ENCODE results near the gene HIVEP3. TPM values are rescaled to one million over a fixed set of nuclear protein-coding genes. Genes with fewer than 3 reads are reported as not detected.

The HIVEP3 gene
- polyA plus RNA-seq, 4 donors: 0.67 to 3.8 (median 1.8) TPM

DNA sequence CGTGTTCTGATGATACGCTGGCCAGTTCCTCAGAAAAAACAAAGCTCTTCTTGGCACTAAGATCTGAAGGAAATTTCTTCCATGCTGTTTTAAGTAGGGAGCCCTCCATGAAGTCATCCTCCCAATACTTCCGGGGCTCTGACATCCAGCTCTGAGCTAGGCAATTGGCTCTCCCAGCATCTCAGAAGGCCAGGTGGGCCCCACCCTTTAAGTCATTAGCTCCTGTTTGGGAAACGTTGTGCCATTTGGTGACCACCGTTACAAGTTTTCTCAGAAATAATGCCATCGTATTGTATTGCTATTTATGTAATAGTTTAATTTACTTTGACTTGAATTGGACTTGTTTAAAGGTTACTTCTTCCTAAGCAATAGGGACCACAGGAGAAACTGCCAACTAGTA is 303.9 kb downstream of the HIVEP3 start:
- no peak for DNase-seq
- 85 to 87% (median 86%) methylated on average over 6 of the region's 6 CpGs for WGBS, 3 donors
- no peaks in the 10 kb centered on the region for H3K4me1 ChIP-seq (ENCODE audit: control insufficient read depth in 3 of 3, insufficient read depth in 2 of 3, low read depth in 1 of 3, low read length in 2 of 3)
- no peak overlapping the region for H3K4me3 ChIP-seq (ENCODE audit: low read depth in 1 of 3, low read length in 3 of 3)
- no peaks in the 10 kb centered on the region for H3K36me3 ChIP-seq (ENCODE audit: control insufficient read depth in 3 of 3, insufficient read depth in 2 of 3, low read depth in 1 of 3, low read length in 3 of 3)
- no peak overlapping the region for H3K27ac ChIP-seq (ENCODE audit: low read depth in 1 of 3, low read length in 2 of 3)
- no peaks in the 10 kb centered on the region for H3K9me3 ChIP-seq (ENCODE audit: control insufficient read depth in 2 of 2, insufficient read depth in 1 of 2, low read depth in 1 of 2, low read length in 1 of 2)
- no peaks in the 10 kb centered on the region for H3K27me3 ChIP-seq (ENCODE audit: control insufficient read depth in 3 of 3, insufficient read depth in 3 of 3, low read length in 3 of 3)
- no peak for FAIRE-seq

DNA sequence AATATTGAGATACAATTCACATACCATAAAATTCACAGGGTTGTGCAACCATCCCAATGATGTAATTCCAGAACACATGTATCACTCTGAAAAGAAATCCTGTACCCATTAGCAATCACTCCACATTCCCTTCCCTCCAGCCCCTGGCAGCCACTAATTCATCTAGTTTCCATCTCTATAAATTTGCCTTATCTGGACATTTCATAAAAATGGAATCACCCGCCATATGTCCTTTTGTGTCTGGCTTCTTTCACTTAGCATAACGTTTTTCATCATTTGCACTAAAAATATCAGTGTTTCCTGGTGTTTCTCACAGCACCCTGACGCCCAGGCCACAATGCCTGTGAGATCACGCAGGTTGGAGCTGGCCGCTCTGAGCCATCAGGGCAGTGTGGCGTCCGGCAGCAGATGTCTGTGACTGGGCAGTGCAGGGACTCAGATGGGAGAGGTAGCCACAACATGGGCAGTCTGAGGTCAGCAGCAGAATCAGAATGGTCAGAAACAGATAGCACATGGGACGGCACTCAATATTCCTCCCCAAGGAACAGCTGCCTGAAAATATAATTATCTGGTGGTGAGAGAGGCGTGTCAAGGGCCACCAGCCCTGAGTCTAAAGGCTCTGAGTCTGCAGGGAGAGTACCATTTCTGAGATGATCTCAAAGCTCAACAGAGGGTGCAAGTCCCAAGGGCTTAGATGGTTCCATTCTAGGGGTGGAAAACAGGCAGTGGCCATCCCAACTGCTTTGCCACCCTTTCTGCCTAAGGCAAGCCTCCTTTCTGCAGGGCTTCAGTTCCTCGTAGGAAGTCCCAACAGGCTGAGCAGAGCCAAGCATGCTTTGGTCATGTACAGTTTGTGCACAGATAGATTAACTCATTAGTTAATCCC is 304.8 kb downstream of the HIVEP3 start:
- Histone ChIP-seq H3K4me3 (ENCODE audit: low read depth in 1 of 3, low read length in 3 of 3) (no peak overlapping the region), H3K9me3 (ENCODE audit: control insufficient read depth in 2 of 2, insufficient read depth in 1 of 2, low read depth in 1 of 2, low read length in 1 of 2) (no peaks in the 10 kb centered on the region), H3K27me3 (ENCODE audit: control insufficient read depth in 3 of 3, insufficient read depth in 3 of 3, low read length in 3 of 3) (no peaks in the 10 kb centered on the region), H3K36me3 (ENCODE audit: control insufficient read depth in 3 of 3, insufficient read depth in 2 of 3, low read depth in 1 of 3, low read length in 3 of 3) (no peaks in the 10 kb centered on the region), H3K4me1 (ENCODE audit: control insufficient read depth in 3 of 3, insufficient read depth in 2 of 3, low read depth in 1 of 3, low read length in 2 of 3) (no peaks in the 10 kb centered on the region), H3K27ac (ENCODE audit: low read depth in 1 of 3, low read length in 2 of 3) (no peak overlapping the region)
- 81 to 85% (median 84%) methylated on average over 10 of the region's 10 CpGs for WGBS, 3 donors
- DNase-seq (no peak), FAIRE-seq (no peak)

DNA sequence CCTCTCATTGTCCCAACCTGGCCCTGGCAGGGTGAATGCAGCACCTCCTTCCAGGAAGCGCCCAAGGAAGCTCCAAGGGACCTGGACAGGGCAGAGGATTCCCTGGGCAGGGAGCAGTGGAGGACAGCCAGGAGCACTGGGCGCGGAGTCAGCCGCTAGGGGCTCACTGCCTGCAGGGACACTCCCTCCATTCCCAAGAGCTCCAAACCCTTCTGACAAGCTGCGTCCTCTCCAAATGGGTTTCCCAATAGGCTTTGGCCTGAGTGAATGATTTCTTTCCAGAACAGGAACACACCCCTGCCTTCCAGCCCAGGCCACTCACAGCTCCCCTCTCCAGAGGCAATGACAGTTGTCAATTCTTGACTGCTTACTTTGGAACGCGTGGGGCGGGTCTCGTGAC is 305.8 kb downstream of the HIVEP3 start:
- DNase-seq: no peak
- Histone ChIP-seq H3K9me3 (ENCODE audit: control insufficient read depth in 2 of 2, insufficient read depth in 1 of 2, low read depth in 1 of 2, low read length in 1 of 2) (no peaks in the 10 kb centered on the region), H3K27me3 (ENCODE audit: control insufficient read depth in 3 of 3, insufficient read depth in 3 of 3, low read length in 3 of 3) (no peaks in the 10 kb centered on the region), H3K4me1 (ENCODE audit: control insufficient read depth in 3 of 3, insufficient read depth in 2 of 3, low read depth in 1 of 3, low read length in 2 of 3) (no peaks in the 10 kb centered on the region), H3K36me3 (ENCODE audit: control insufficient read depth in 3 of 3, insufficient read depth in 2 of 3, low read depth in 1 of 3, low read length in 3 of 3) (no peaks in the 10 kb centered on the region), H3K4me3 (ENCODE audit: low read depth in 1 of 3, low read length in 3 of 3) (no peak overlapping the region), H3K27ac (ENCODE audit: low read depth in 1 of 3, low read length in 2 of 3) (no peak overlapping the region)
- no peak for FAIRE-seq
- WGBS, 3 donors: 79 to 89% (median 86%) methylated on average over 9 of the region's 9 CpGs

DNA sequence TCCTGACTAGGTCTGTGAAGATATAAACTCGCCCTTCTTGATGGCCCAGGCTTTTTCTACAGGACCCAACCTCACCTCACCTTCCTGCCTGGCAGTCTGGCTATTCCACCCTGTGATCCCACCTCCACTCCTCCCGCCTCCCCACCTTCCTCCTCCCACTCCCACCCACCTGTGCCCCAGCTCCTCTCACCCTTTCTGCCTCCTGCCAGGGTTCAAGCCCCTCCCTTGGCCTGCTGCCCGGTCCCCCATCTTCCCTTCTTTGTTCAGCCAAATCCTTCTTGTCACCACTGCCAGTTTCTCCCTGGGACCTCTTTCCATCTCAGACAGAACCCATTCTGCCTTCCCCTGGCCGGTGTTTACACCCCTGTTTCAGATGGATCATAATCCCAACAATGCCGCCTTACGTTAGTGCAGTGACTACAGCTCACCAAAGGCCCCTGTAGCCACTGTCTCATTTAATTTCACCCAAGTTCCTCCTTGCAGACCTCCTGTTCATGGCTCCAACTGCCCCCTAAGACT is 306.7 kb downstream of the HIVEP3 start:
- Histone ChIP-seq H3K27me3 (ENCODE audit: control insufficient read depth in 3 of 3, insufficient read depth in 3 of 3, low read length in 3 of 3) (no peaks in the 10 kb centered on the region), H3K27ac (ENCODE audit: low read depth in 1 of 3, low read length in 2 of 3) (no peak overlapping the region), H3K4me1 (ENCODE audit: control insufficient read depth in 3 of 3, insufficient read depth in 2 of 3, low read depth in 1 of 3, low read length in 2 of 3) (no peaks in the 10 kb centered on the region), H3K9me3 (ENCODE audit: control insufficient read depth in 2 of 2, insufficient read depth in 1 of 2, low read depth in 1 of 2, low read length in 1 of 2) (no peaks in the 10 kb centered on the region), H3K4me3 (ENCODE audit: low read depth in 1 of 3, low read length in 3 of 3) (no peak overlapping the region), H3K36me3 (ENCODE audit: control insufficient read depth in 3 of 3, insufficient read depth in 2 of 3, low read depth in 1 of 3, low read length in 3 of 3) (no peaks in the 10 kb centered on the region)
- DNase-seq (no peak), FAIRE-seq (no peak)
- 76 to 88% (median 80%) methylated on average over 6 of the region's 6 CpGs for WGBS, 3 donors

DNA sequence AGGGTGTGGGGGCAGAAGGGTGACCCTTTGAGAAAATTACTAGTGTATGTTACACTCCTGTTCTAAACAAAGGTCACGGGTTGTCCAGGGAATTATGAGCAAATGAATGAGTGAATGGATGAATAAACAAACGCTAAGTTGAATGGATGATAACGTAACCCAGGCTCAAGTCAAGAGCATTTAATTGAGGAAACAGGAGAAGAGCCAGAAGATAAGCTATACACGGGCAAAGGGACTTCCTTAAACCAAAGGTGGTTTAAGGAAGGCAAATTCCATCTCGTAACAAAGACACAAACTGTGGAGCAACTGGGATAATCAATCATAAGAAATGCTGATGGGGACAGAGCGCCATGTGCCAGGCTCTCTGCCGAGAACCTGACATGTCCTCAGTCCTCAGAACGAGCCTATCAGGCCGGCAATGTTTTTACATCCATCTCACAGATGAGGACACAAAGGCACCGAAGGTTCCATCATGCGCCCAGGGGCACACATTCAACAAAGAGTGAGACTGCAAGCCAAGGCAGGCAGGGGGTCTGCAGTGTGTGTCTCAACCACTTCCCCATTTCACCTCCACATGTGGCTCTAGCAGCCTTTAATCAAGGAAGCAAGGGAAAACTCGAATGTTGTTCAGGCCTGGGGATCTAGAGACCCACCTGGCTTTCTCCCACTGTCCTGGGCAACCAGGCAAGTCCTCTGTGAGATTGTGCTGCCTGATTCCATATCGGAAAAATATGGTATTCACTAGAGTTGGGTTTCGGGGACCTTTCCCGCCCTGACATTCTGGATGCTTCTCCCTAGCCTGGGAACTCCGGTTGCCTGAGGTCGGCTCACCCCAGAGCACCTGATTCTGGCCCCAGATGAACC is 307.4 kb downstream of the HIVEP3 start:
- WGBS, 3 donors: 67 to 86% (median 74%) methylated on average over 17 of the region's 17 CpGs
- H3K9me3 ChIP-seq (ENCODE audit: control insufficient read depth in 2 of 2, insufficient read depth in 1 of 2, low read depth in 1 of 2, low read length in 1 of 2): no peaks in the 10 kb centered on the region
- H3K4me3 ChIP-seq (ENCODE audit: low read depth in 1 of 3, low read length in 3 of 3): no peak overlapping the region
- no peaks in the 10 kb centered on the region for H3K27me3 ChIP-seq (ENCODE audit: control insufficient read depth in 3 of 3, insufficient read depth in 3 of 3, low read length in 3 of 3)
- FAIRE-seq (no peak), DNase-seq (peak in 1 of 2 donors; percentile 4)
- H3K27ac ChIP-seq (ENCODE audit: low read depth in 1 of 3, low read length in 2 of 3): no peak overlapping the region
- H3K36me3 ChIP-seq (ENCODE audit: control insufficient read depth in 3 of 3, insufficient read depth in 2 of 3, low read depth in 1 of 3, low read length in 3 of 3): no peaks in the 10 kb centered on the region
- no peaks in the 10 kb centered on the region for H3K4me1 ChIP-seq (ENCODE audit: control insufficient read depth in 3 of 3, insufficient read depth in 2 of 3, low read depth in 1 of 3, low read length in 2 of 3)

DNA sequence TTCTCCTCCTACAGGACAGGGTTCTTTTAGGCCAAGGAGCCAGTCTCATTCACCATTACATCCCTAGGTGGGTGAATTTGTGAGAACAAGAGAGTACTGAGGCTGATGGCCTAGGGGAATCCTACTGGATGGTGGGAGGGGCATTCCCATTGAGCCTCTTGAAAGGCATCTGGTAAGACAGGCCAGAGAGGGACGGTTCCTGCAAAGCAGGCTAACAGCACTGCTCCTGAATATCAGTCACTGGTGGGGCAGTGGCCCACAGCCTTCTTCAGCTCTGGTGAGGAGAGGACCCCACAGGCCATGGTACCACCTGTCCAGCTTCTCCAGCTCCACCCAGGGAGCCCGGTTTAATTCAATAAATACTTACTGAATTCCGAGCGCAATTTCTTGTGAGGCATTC is 308.4 kb downstream of the HIVEP3 start:
- Histone ChIP-seq H3K9me3 (ENCODE audit: control insufficient read depth in 2 of 2, insufficient read depth in 1 of 2, low read depth in 1 of 2, low read length in 1 of 2) (no peaks in the 10 kb centered on the region), H3K36me3 (ENCODE audit: control insufficient read depth in 3 of 3, insufficient read depth in 2 of 3, low read depth in 1 of 3, low read length in 3 of 3) (no peaks in the 10 kb centered on the region), H3K27me3 (ENCODE audit: control insufficient read depth in 3 of 3, insufficient read depth in 3 of 3, low read length in 3 of 3) (no peaks in the 10 kb centered on the region), H3K4me1 (ENCODE audit: control insufficient read depth in 3 of 3, insufficient read depth in 2 of 3, low read depth in 1 of 3, low read length in 2 of 3) (no peaks in the 10 kb centered on the region), H3K4me3 (ENCODE audit: low read depth in 1 of 3, low read length in 3 of 3) (no peak overlapping the region), H3K27ac (ENCODE audit: low read depth in 1 of 3, low read length in 2 of 3) (no peak overlapping the region)
- FAIRE-seq (no peak), DNase-seq (no peak)
- 90 to 97% (median 96%) methylated on average over 4 of the region's 4 CpGs for WGBS, 3 donors

DNA sequence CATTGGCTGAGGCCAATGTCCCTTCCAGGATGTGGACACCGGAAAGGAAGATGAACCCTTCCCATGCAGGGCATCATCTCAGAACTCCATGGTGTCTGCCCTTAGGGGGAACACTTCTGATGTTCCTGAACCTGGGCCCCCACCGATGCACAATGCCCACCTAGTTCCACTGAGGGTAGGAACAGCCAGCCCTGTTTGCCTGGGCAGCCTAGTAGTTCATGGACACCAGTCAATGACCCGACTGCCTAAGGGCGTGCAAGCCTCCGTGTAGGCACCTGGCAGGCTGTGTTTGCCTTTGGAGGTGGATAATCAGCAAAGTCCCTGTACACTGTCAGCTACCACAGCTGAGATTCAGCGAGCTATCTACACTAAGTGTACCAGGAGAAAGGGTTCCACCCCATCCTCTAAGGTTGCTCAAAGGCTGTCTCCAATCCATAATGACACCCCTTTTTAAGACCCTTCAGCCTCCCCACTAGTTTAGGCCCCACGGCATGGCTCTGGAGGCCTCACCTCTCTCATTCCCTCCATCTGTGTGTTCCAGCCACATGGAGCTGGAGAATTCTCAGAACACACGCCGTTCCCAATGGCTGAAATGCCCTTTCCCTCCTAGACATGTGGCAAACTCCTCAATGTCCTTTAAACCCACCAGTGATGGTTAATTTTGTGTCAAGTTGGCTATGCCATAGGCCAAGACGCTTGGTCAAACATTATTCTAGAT is 309.4 kb downstream of the HIVEP3 start:
- no peak for FAIRE-seq
- no peak for DNase-seq
- no peaks in the 10 kb centered on the region for H3K9me3 ChIP-seq (ENCODE audit: control insufficient read depth in 2 of 2, insufficient read depth in 1 of 2, low read depth in 1 of 2, low read length in 1 of 2)
- no peak overlapping the region for H3K4me3 ChIP-seq (ENCODE audit: low read depth in 1 of 3, low read length in 3 of 3)
- H3K36me3 ChIP-seq (ENCODE audit: control insufficient read depth in 3 of 3, insufficient read depth in 2 of 3, low read depth in 1 of 3, low read length in 3 of 3): no peaks in the 10 kb centered on the region
- no peaks in the 10 kb centered on the region for H3K27me3 ChIP-seq (ENCODE audit: control insufficient read depth in 3 of 3, insufficient read depth in 3 of 3, low read length in 3 of 3)
- H3K4me1 ChIP-seq (ENCODE audit: control insufficient read depth in 3 of 3, insufficient read depth in 2 of 3, low read depth in 1 of 3, low read length in 2 of 3): no peaks in the 10 kb centered on the region
- WGBS, 3 donors: 92 to 96% (median 94%) methylated on average over 10 of the region's 10 CpGs
- H3K27ac ChIP-seq (ENCODE audit: low read depth in 1 of 3, low read length in 2 of 3): no peak overlapping the region

DNA sequence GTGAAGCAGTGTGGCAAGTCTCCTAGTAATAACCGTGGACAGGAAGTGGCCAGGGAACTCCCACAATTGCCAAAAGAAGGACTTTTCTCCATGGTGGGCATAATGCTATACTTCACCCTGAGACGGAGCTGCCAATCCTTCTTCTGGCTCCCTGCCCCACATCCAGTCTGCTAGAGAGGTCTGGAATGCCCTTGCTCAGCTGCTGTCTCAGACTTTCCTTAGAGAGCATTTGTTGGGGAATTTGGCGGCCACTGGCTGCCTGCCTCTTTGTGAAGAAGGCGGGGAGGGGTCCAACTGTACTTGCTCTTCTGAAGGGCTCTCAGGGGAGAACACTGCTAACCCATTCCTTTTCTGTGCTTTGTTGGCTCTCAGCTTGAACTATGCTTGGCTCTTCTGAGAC is 310.5 kb downstream of the HIVEP3 start:
- FAIRE-seq: no peak
- no peak overlapping the region for H3K4me3 ChIP-seq (ENCODE audit: low read depth in 1 of 3, low read length in 3 of 3)
- 52 to 76% (median 76%) methylated on average over 4 of the region's 4 CpGs for WGBS, 3 donors
- H3K4me1 ChIP-seq (ENCODE audit: control insufficient read depth in 3 of 3, insufficient read depth in 2 of 3, low read depth in 1 of 3, low read length in 2 of 3): no peaks in the 10 kb centered on the region
- no peaks in the 10 kb centered on the region for H3K27me3 ChIP-seq (ENCODE audit: control insufficient read depth in 3 of 3, insufficient read depth in 3 of 3, low read length in 3 of 3)
- no peaks in the 10 kb centered on the region for H3K9me3 ChIP-seq (ENCODE audit: control insufficient read depth in 2 of 2, insufficient read depth in 1 of 2, low read depth in 1 of 2, low read length in 1 of 2)
- no peak overlapping the region for H3K27ac ChIP-seq (ENCODE audit: low read depth in 1 of 3, low read length in 2 of 3)
- DNase-seq: no peak
- H3K36me3 ChIP-seq (ENCODE audit: control insufficient read depth in 3 of 3, insufficient read depth in 2 of 3, low read depth in 1 of 3, low read length in 3 of 3): no peaks in the 10 kb centered on the region

All from small intestine (tissue), 7 donors.